ENCODE results near the gene COPS4.

The COPS4 gene

DNA sequence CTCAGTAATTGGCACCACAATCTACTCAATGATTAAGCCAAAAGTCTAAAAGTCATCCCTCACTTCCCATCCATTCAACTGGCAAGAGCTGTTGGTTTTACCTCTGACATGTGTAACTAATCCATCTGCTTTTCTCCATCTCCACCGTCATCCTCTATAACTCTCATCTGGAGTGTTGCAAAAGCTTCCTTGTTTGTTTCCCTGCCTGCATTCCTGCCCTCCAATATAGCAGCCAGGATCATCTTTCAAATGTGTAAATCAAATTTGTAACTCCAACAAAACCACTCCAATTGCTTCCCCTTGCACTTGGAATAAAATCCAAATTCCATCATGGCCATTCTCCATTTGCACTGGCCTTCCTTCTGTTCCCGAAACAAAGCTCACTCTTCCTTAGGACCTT, 83.9 kb downstream of the COPS4 start:
- TF ChIP-seq, protein P1, sequence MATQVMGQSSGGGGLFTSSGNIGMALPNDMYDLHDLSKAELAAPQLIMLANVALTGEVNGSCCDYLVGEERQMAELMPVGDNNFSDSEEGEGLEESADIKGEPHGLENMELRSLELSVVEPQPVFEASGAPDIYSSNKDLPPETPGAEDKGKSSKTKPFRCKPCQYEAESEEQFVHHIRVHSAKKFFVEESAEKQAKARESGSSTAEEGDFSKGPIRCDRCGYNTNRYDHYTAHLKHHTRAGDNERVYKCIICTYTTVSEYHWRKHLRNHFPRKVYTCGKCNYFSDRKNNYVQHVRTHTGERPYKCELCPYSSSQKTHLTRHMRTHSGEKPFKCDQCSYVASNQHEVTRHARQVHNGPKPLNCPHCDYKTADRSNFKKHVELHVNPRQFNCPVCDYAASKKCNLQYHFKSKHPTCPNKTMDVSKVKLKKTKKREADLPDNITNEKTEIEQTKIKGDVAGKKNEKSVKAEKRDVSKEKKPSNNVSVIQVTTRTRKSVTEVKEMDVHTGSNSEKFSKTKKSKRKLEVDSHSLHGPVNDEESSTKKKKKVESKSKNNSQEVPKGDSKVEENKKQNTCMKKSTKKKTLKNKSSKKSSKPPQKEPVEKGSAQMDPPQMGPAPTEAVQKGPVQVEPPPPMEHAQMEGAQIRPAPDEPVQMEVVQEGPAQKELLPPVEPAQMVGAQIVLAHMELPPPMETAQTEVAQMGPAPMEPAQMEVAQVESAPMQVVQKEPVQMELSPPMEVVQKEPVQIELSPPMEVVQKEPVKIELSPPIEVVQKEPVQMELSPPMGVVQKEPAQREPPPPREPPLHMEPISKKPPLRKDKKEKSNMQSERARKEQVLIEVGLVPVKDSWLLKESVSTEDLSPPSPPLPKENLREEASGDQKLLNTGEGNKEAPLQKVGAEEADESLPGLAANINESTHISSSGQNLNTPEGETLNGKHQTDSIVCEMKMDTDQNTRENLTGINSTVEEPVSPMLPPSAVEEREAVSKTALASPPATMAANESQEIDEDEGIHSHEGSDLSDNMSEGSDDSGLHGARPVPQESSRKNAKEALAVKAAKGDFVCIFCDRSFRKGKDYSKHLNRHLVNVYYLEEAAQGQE (IDR thresholded peaks at IDR 0.05; ENCODE audit: insufficient read depth in 1 of 2, low read depth in 2 of 2, low read length in 2 of 2): no peak
- TF ChIP-seq SIN3A (IDR thresholded peaks at IDR 0.05; ENCODE audit: borderline replicate concordance, insufficient read depth, low read length) (no peak), POLR2AphosphoS5 (IDR thresholded peaks at IDR 0.05; ENCODE audit: low read depth, low read length) (no peak), TAF1 (IDR thresholded peaks at IDR 0.05; ENCODE audit: borderline replicate concordance, insufficient read depth, low read length) (no peak)

DNA sequence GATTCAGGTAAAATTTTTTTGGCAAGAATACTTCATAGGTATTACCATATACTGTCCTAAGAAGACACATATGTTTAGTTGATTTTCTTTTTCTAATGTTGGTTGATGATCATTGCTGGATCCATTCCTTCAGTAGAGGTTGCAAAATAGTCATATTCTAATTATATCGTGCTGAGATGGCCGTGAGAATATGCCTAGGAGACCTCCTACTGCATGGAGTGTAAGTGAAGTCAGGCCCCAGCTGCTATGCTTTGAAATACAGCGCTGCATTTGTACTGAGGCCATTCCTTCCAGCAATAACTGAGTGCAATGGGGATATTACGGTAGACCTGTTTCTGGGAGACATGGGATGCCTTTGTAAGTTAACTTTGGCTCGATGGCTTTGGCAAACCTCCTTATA, 86.3 kb downstream of the COPS4 start:
- no peak for TF ChIP-seq FOXP2 (optimal IDR thresholded peaks at IDR 0.05; ENCODE audit: borderline replicate concordance, extremely low read depth, extremely low read length, insufficient read depth)
- TF ChIP-seq TAF1 (IDR thresholded peaks at IDR 0.05; ENCODE audit: borderline replicate concordance, insufficient read depth, low read length): no peak
- TF ChIP-seq, protein P1 (IDR thresholded peaks at IDR 0.05; ENCODE audit: insufficient read depth in 1 of 2, low read depth in 2 of 2, low read length in 2 of 2): no peak
- no peak for TF ChIP-seq POLR2AphosphoS5 (IDR thresholded peaks at IDR 0.05; ENCODE audit: low read depth, low read length)
- TF ChIP-seq SIN3A (IDR thresholded peaks at IDR 0.05; ENCODE audit: borderline replicate concordance, insufficient read depth, low read length): no peak

- TF ChIP-seq POLR2AphosphoS5 (IDR thresholded peaks at IDR 0.05; ENCODE audit: low read depth, low read length): no peak
- TF ChIP-seq FOXP2 (optimal IDR thresholded peaks at IDR 0.05; ENCODE audit: borderline replicate concordance, extremely low read depth, extremely low read length, insufficient read depth): no peak
- no peak for TF ChIP-seq SIN3A (IDR thresholded peaks at IDR 0.05; ENCODE audit: borderline replicate concordance, insufficient read depth, low read length)
- TF ChIP-seq TAF1 (IDR thresholded peaks at IDR 0.05; ENCODE audit: borderline replicate concordance, insufficient read depth, low read length): no peak
- TF ChIP-seq, protein P1 (IDR thresholded peaks at IDR 0.05; ENCODE audit: insufficient read depth in 1 of 2, low read depth in 2 of 2, low read length in 2 of 2): no peak
Observed at GRCh38 chr4:83124111-83124780, 89.3 kb downstream of the COPS4 start.
